Measurements from ENCODE around the gene S1PR1.

DNA sequence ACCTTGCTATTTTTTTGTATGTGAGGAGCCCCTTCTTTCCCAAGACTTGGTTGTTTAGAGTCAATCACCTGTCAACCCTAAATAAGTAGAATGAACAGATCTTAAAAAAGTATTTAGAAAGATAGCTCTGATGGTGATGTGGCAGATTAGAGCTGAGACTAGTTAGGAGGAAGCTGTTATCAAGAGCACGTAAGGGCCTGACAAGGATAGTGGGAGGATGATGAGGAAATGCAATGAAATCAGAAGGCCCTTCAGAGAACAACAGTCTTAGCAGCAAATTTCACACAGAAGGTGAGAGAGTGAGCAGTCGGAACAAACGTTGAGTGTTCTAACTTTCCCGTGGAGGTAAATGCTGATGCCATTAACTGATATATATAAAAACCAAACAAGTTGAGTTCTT lies 15.9 kb upstream of the S1PR1 start:
- TF ChIP-seq TOX (CRISPR knock-in tag; IDR thresholded peaks at IDR 0.05; ENCODE audit: borderline replicate concordance) (no peak), ZFP3 (CRISPR knock-in tag; IDR thresholded peaks at IDR 0.05) (no peak), ARNTL (CRISPR knock-in tag; IDR thresholded peaks at IDR 0.05; ENCODE audit: borderline replicate concordance, low read depth) (no peak), ZNF70 (CRISPR knock-in tag; IDR thresholded peaks at IDR 0.05) (no peak), ESRRG (CRISPR knock-in tag; IDR thresholded peaks at IDR 0.05) (no peak), ZC3H10 (CRISPR knock-in tag; IDR thresholded peaks at IDR 0.05) (no peak), ISL1 (CRISPR knock-in tag; IDR thresholded peaks at IDR 0.05) (no peak), CSDC2 (CRISPR knock-in tag; IDR thresholded peaks at IDR 0.05) (no peak)
- TF ChIP-seq, protein P1, sequence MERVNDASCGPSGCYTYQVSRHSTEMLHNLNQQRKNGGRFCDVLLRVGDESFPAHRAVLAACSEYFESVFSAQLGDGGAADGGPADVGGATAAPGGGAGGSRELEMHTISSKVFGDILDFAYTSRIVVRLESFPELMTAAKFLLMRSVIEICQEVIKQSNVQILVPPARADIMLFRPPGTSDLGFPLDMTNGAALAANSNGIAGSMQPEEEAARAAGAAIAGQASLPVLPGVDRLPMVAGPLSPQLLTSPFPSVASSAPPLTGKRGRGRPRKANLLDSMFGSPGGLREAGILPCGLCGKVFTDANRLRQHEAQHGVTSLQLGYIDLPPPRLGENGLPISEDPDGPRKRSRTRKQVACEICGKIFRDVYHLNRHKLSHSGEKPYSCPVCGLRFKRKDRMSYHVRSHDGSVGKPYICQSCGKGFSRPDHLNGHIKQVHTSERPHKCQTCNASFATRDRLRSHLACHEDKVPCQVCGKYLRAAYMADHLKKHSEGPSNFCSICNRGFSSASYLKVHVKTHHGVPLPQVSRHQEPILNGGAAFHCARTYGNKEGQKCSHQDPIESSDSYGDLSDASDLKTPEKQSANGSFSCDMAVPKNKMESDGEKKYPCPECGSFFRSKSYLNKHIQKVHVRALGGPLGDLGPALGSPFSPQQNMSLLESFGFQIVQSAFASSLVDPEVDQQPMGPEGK (CRISPR knock-in tag; IDR thresholded peaks at IDR 0.05; ENCODE audit: borderline replicate concordance): no peak
